Measurements from ENCODE around the gene ZNF248. TPM values are rescaled to one million over a fixed set of nuclear protein-coding genes. Genes with fewer than 3 reads are reported as not detected.

The ZNF248 gene
- total RNA-seq, 2 experiments from 2014 or later, result 3.2 to 3.4 TPM

GRCh38 chr10:37813763-37814162, 43.6 kb downstream of the ZNF248 start:
- Mint-ChIP-seq H3K4me1 (ENCODE audit: low read depth) (no peaks in the 10 kb centered on the region), H3K36me3 (ENCODE audit: low read depth) (peaks cover 40% of the 10 kb centered on the region), H3K9me3 (peaks cover 19% of the 10 kb centered on the region), H3K27me3 (no peaks in the 10 kb centered on the region), H3K27ac (no peak overlapping the region), H3K4me3 (no peak overlapping the region)
- CTCF ChIA-PET, result no interaction called here
- intact Hi-C loops (cut with DNase I, micrococcal nuclease), result no loop called here
- TF ChIP-seq CTCF (IDR thresholded peaks at IDR 0.05), result no peak
- no peak for DNase-seq
- H3K27me3 ChIP-seq (ENCODE audit: control insufficient read depth in 1 of 2, insufficient read depth in 2 of 2, low read length in 2 of 2), result no peaks in the 10 kb centered on the region
- peaks cover 30 to 77% of the 10 kb centered on the region in 2 experiments for H3K9me3 ChIP-seq (ENCODE audit: control insufficient read depth in 1 of 2, insufficient read depth in 1 of 2, low read length in 2 of 2)
- H3K36me3 ChIP-seq (ENCODE audit: insufficient read depth, low read length), result no peaks in the 10 kb centered on the region
- no peak for ATAC-seq (ENCODE audit: poor library complexity)
- H3K4me1 ChIP-seq (ENCODE audit: insufficient read depth, low read length), result no peaks in the 10 kb centered on the region
- no peak overlapping the region for H3K27ac ChIP-seq (ENCODE audit: low read depth in 1 of 2, low read length in 2 of 2)
- POLR2A ChIA-PET, result no interaction called here
- H3K4me3 ChIP-seq (ENCODE audit: low read length), result no peak overlapping the region

- Mint-ChIP-seq H3K4me1 (ENCODE audit: low read depth) (no peaks in the 10 kb centered on the region), H3K27ac (no peak overlapping the region), H3K4me3 (no peak overlapping the region), H3K9me3 (peaks cover 19% of the 10 kb centered on the region), H3K36me3 (ENCODE audit: low read depth) (peaks cover 40% of the 10 kb centered on the region), H3K27me3 (no peaks in the 10 kb centered on the region)
- H3K4me1 ChIP-seq (ENCODE audit: insufficient read depth, low read length), result no peaks in the 10 kb centered on the region
- DNase-seq (no peak), ATAC-seq (ENCODE audit: poor library complexity) (no peak)
- ChIA-PET POLR2A (no interaction called here), CTCF (no interaction called here)
- H3K4me3 ChIP-seq (ENCODE audit: low read length), result no peak overlapping the region
- no peak overlapping the region for H3K27ac ChIP-seq (ENCODE audit: low read depth in 1 of 2, low read length in 2 of 2)
- H3K36me3 ChIP-seq (ENCODE audit: insufficient read depth, low read length), result no peaks in the 10 kb centered on the region
- no peaks in the 10 kb centered on the region for H3K27me3 ChIP-seq (ENCODE audit: control insufficient read depth in 1 of 2, insufficient read depth in 2 of 2, low read length in 2 of 2)
- intact Hi-C loops (cut with DNase I, micrococcal nuclease), result no loop called here
- no peak for TF ChIP-seq CTCF (IDR thresholded peaks at IDR 0.05)
- H3K9me3 ChIP-seq (ENCODE audit: control insufficient read depth in 1 of 2, insufficient read depth in 1 of 2, low read length in 2 of 2), result peaks cover 21 to 66% of the 10 kb centered on the region in 2 experiments
Measured at GRCh38 chr10:37812290-37812689, 45.1 kb downstream of the ZNF248 start.

- no peaks in the 10 kb centered on the region for H3K4me1 Mint-ChIP-seq (ENCODE audit: low read depth)
- H3K36me3 ChIP-seq (ENCODE audit: insufficient read depth, low read length), result no peaks in the 10 kb centered on the region
- DNase-seq (no peak), ATAC-seq (ENCODE audit: poor library complexity) (no peak)
- no peak overlapping the region for H3K27ac Mint-ChIP-seq
- intact Hi-C loops (cut with DNase I, micrococcal nuclease), result no loop called here
- no peak overlapping the region for H3K27ac ChIP-seq (ENCODE audit: low read depth in 1 of 2, low read length in 2 of 2)
- peaks cover 47% of the 10 kb centered on the region for H3K36me3 Mint-ChIP-seq (ENCODE audit: low read depth)
- H3K9me3 Mint-ChIP-seq, result peaks cover 7% of the 10 kb centered on the region
- CTCF ChIA-PET, result no interaction called here
- H3K4me3 ChIP-seq (ENCODE audit: low read length), result no peak overlapping the region
- H3K9me3 ChIP-seq (ENCODE audit: control insufficient read depth in 1 of 2, insufficient read depth in 1 of 2, low read length in 2 of 2), result peaks cover 0 to 8% of the 10 kb centered on the region in 2 experiments
- no peak overlapping the region for H3K4me3 Mint-ChIP-seq
- H3K27me3 ChIP-seq (ENCODE audit: control insufficient read depth in 1 of 2, insufficient read depth in 2 of 2, low read length in 2 of 2), result no peaks in the 10 kb centered on the region
- POLR2A ChIA-PET, result no interaction called here
- H3K4me1 ChIP-seq (ENCODE audit: insufficient read depth, low read length), result no peaks in the 10 kb centered on the region
- H3K27me3 Mint-ChIP-seq, result no peaks in the 10 kb centered on the region
- no peak for TF ChIP-seq CTCF (IDR thresholded peaks at IDR 0.05)
Measured at GRCh38 chr10:37803269-37803668, 54.1 kb downstream of the ZNF248 start.

Data from CD4-positive, alpha-beta T cell (primary cell).